Fibroblast of mammary gland (primary cell): ENCODE results near the gene FAM13A.
A peak's percentile ranks its signal among the peaks of the same experiment; 100 is the strongest.

Experiments used
- DNase-seq: peaks from one replicate; pipeline ENCODE4 v3.0.0-alpha.2; 2010; ENCODE audit warnings: low read depth
- H3K4me3 ChIP-seq: 2 replicates; pipeline ENCODE4 v1.5.1; 2011; ENCODE audit warnings: low read depth, mild to moderate bottlenecking, low read length, moderate library complexity; ENCODE audit not compliant: control insufficient read depth
- CTCF ChIP-seq: conservative IDR thresholded peaks from 2 replicates; pipeline ENCODE4 v1.5.1; 2011; ENCODE audit warnings: low read depth, low read length, inconsistent platforms; ENCODE audit not compliant: control insufficient read depth, insufficient read depth

Gene FAM13A

GRCh38 chr4:88792268-88792781 is 264.7 kb downstream of the FAM13A start:
- TF ChIP-seq CTCF = no peak
- peak; percentile 85 for DNase-seq
- no peak overlapping the region for H3K4me3 ChIP-seq

GRCh38 chr4:88791274-88791673 is 265.7 kb downstream of the FAM13A start:
- peak; percentile 45 for DNase-seq
- H3K4me3 ChIP-seq = no peak overlapping the region
- TF ChIP-seq CTCF = peak; percentile 7

GRCh38 chr4:88788895-88789294 is 268.1 kb downstream of the FAM13A start:
- DNase-seq = no peak
- no peak for TF ChIP-seq CTCF

GRCh38 chr4:88788424-88788823 is 268.6 kb downstream of the FAM13A start:
- no peak for TF ChIP-seq CTCF
- H3K4me3 ChIP-seq = no peak overlapping the region
- no peak for DNase-seq

More at GRCh38 chr4:88788895-88789294, 268.1 kb downstream of the FAM13A start:
- H3K4me3 ChIP-seq = no peak overlapping the region

GRCh38 chr4:88786011-88786410 is 271.0 kb downstream of the FAM13A start:
- H3K4me3 ChIP-seq = no peak overlapping the region
- no peak for TF ChIP-seq CTCF
- DNase-seq = no peak

- no peak for TF ChIP-seq CTCF
- H3K4me3 ChIP-seq = no peak overlapping the region
- DNase-seq = no peak
These were observed 276.6 kb downstream of the FAM13A start for GRCh38 chr4:88780389-88780788.

- TF ChIP-seq CTCF = no peak
- no peak overlapping the region for H3K4me3 ChIP-seq
- no peak for DNase-seq
These were observed 277.6 kb downstream of the FAM13A start for GRCh38 chr4:88779431-88779830.
